Stimulated activated CD8-positive, alpha-beta memory T cell treated with anti-CD3 and anti-CD28 coated beads, Interleukin-15, amount 100 ng/mL, for 48 hours (primary cell): ENCODE results near the gene ACSM2B.
"Not testable (repeated sequence)": the region's sequence is repeated elsewhere in the genome, so short reads cannot be mapped to it uniquely, and the experiment has no call there.

Source experiments
- DNase-seq, 2 donors: peaks; one replicate each; pipeline ENCODE4 v3.0.0-alpha.2; 2020; ENCODE audit warnings: low read depth in 2 of 2

ACSM2B gene

GRCh38 chr16:20576145-20576544, at the start of gene ACSM2B:
Gene ACSM2B, minus strand, starts transcription at chr16:20576367. Its CDS starts 11,522 bp downstream, at chr16:20564845.
- not testable (repeated sequence) for DNase-seq

GRCh38 chr16:20624882-20625807, 49.0 kb upstream of the ACSM2B start:
- no peak for DNase-seq

GRCh38 chr16:20624205-20624604, 48.0 kb upstream of the ACSM2B start:
- DNase-seq: no peak

GRCh38 chr16:20622498-20622870, 46.3 kb upstream of the ACSM2B start:
- no peak for DNase-seq

- DNase-seq: no peak
Observed at GRCh38 chr16:20621406-20621805, 45.2 kb upstream of the ACSM2B start.

GRCh38 chr16:20620770-20621169, 44.6 kb upstream of the ACSM2B start:
- DNase-seq: no peak

GRCh38 chr16:20620003-20620402, 43.8 kb upstream of the ACSM2B start:
- no peak for DNase-seq

- no peak for DNase-seq
Observed at GRCh38 chr16:20617271-20617670, 41.1 kb upstream of the ACSM2B start.

- no peak for DNase-seq
Observed at GRCh38 chr16:20614186-20615141, 38.3 kb upstream of the ACSM2B start.

- DNase-seq: no peak
Observed at GRCh38 chr16:20613481-20614185, 37.5 kb upstream of the ACSM2B start.

- no peak for DNase-seq
Observed at GRCh38 chr16:20612551-20613480, 36.6 kb upstream of the ACSM2B start.

- DNase-seq: no peak
Observed at GRCh38 chr16:20611975-20612481, 35.9 kb upstream of the ACSM2B start.

GRCh38 chr16:20611350-20611902, 35.3 kb upstream of the ACSM2B start:
- no peak for DNase-seq

GRCh38 chr16:20610892-20611349, 34.8 kb upstream of the ACSM2B start:
- no peak for DNase-seq

GRCh38 chr16:20610211-20610891, 34.2 kb upstream of the ACSM2B start:
- no peak for DNase-seq

GRCh38 chr16:20602205-20602604, 26.0 kb upstream of the ACSM2B start:
- not testable (repeated sequence) for DNase-seq

GRCh38 chr16:20599475-20599874, 23.3 kb upstream of the ACSM2B start:
- DNase-seq: not testable (repeated sequence)

GRCh38 chr16:20598832-20599469, 22.8 kb upstream of the ACSM2B start:
- DNase-seq: no peak

- not testable (repeated sequence) for DNase-seq
Observed at GRCh38 chr16:20595694-20596093, 19.5 kb upstream of the ACSM2B start.
